ENCODE data around the gene JAGN1. TPM values are rescaled to one million over a fixed set of nuclear protein-coding genes. Genes with fewer than 3 reads are reported as not detected.

The JAGN1 gene
- total and polyA plus RNA-seq, 2 of the 8 experiments (the other 6 are each of a cell fraction or from before 2014, with no cell fraction given) = 26.9 to 51.6 TPM

DNA sequence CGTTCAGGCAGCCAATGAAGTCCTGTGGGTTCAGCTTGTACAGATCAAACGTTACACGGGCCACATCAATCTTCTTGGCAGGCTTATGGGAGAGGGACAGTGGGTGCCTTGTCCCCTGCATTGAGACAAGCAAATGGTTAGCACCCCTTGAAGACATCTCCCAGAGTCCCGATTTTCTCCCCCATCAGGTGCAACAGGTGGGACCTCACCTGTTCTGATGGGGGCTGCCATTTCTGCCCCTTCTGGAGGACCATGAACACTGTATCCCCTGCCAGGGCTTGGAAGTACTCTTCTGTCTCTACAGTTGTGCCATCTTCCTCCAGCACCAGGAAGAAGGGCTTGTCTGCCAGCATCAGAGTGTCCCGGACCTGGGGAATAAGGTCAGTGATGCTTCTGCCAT, 20.5 kb upstream of the JAGN1 start:
- FAIRE-seq = no peak
- H2AFZ ChIP-seq (ENCODE audit: low read length) = no peak overlapping the region
- ChIA-PET POLR2A (ENCODE audit: partially characterized antibody) (no interaction called here), CTCF (ENCODE audit: partially characterized antibody) (no interaction called here)
- H3K9ac ChIP-seq (replicated peaks in 1 of 4; ENCODE audit: extremely low read depth in 1 of 4, low read depth in 3 of 4, low read length in 3 of 4) = no peak overlapping the region
- no peak overlapping the region for H3K14ac ChIP-seq (ENCODE audit: insufficient read length)
- H3K9me3 ChIP-seq (ENCODE audit: insufficient read depth in 2 of 2, low read depth in 1 of 2, low read length in 1 of 2) = no peaks in the 10 kb centered on the region
- no peaks in the 10 kb centered on the region for H3K23me2 ChIP-seq (ENCODE audit: low read depth, low read length)
- no peak overlapping the region for H4K8ac ChIP-seq (ENCODE audit: extremely low read depth, insufficient read depth, low read length)
- no peak overlapping the region for H3K23ac ChIP-seq (ENCODE audit: insufficient read length)
- H4K20me1 ChIP-seq (replicated peaks in 1 of 2; ENCODE audit: control insufficient read depth in 1 of 2, insufficient read depth in 2 of 2, low read length in 2 of 2) = no peaks in the 10 kb centered on the region
- no peak overlapping the region for H3K27ac ChIP-seq (ENCODE audit: low read depth, low read length)
- H3K27me3 ChIP-seq (replicated peaks in 1 of 4; ENCODE audit: control insufficient read depth in 3 of 4, extremely low read depth in 1 of 4, insufficient read depth in 3 of 4, low read length in 3 of 4) = no peaks in the 10 kb centered on the region
- no peak overlapping the region for H2BK15ac ChIP-seq (ENCODE audit: low read length)
- no peak overlapping the region for H3K18ac ChIP-seq (ENCODE audit: extremely low read depth, low read length)
- 90% methylated on average over 5 of the region's 5 CpGs; no CpG with 5 or more reads in 1 of the 2 experiments for WGBS, 2 experiments (ENCODE audit: extremely low coverage in 1 of 2, insufficient coverage in 1 of 2, insufficient read length in 1 of 2, insufficient replicate concordance in 2 of 2, low coverage in 1 of 2, low lambda C conversion rate in 2 of 2, missing lambda C conversion rate in 1 of 2)
- no peak overlapping the region for H2AK5ac ChIP-seq (ENCODE audit: low read depth, low read length)
- H3K79me1 ChIP-seq (ENCODE audit: low read depth, low read length) = no peaks in the 10 kb centered on the region
- H2BK120ac ChIP-seq (replicated peaks; ENCODE audit: low read depth, low read length) = no peak overlapping the region
- H3K79me2 ChIP-seq (ENCODE audit: control insufficient read depth in 1 of 2, insufficient read depth in 2 of 2, low read length in 2 of 2) = no peaks in the 10 kb centered on the region
- no peak overlapping the region for H4K5ac ChIP-seq (ENCODE audit: insufficient read length, low read depth, low read length)
- H3K4me1 ChIP-seq (replicated peaks in 1 of 4; ENCODE audit: control insufficient read depth in 3 of 4, insufficient read depth in 4 of 4, low read length in 3 of 4) = no peaks in the 10 kb centered on the region
- H3K4ac ChIP-seq (replicated peaks; ENCODE audit: insufficient read length, low read depth, low read length) = no peak overlapping the region
- no peak for DNase-seq (ENCODE audit: low read depth in 1 of 2, low spot score in 2 of 2)
- H2BK5ac ChIP-seq (ENCODE audit: low read depth, low read length) = no peak overlapping the region
- TF ChIP-seq HDAC2 (IDR thresholded peaks at IDR 0.05; ENCODE audit: borderline replicate concordance in 1 of 2, low read depth in 2 of 2, low read length in 2 of 2) (no peak), CREB1 (IDR thresholded peaks at IDR 0.05) (no peak), RAD21 (IDR thresholded peaks at IDR 0.05 in 1 of 2, conservative IDR thresholded peaks at IDR 0.05 in 1 of 2; ENCODE audit: low read depth in 2 of 2, low read length in 2 of 2) (no peak), EZH2 (IDR thresholded peaks at IDR 0.05; ENCODE audit: low read depth, low read length, severe bottlenecking) (no peak), HDAC6 (IDR thresholded peaks at IDR 0.05; ENCODE audit: low read depth, low read length) (no peak)
- TF ChIP-seq, protein P1, sequence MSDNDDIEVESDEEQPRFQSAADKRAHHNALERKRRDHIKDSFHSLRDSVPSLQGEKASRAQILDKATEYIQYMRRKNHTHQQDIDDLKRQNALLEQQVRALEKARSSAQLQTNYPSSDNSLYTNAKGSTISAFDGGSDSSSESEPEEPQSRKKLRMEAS (IDR thresholded peaks at IDR 0.05) = no peak
- H2BK12ac ChIP-seq (ENCODE audit: low read depth, low read length) = no peak overlapping the region
- H3K4me2 ChIP-seq (ENCODE audit: insufficient read depth in 1 of 2, low read depth in 2 of 2, low read length in 2 of 2) = no peak overlapping the region
- no peak overlapping the region for H4K91ac ChIP-seq (replicated peaks; ENCODE audit: insufficient read length, low read length)
- no peak overlapping the region for H3K56ac ChIP-seq (replicated peaks; ENCODE audit: insufficient read length, low read depth, low read length)
- H3K36me3 ChIP-seq (ENCODE audit: control insufficient read depth in 2 of 4, insufficient read depth in 4 of 4, low read length in 3 of 4) = no peaks in the 10 kb centered on the region
- H3K4me3 ChIP-seq (ENCODE audit: extremely low read depth in 1 of 4, insufficient read depth in 2 of 4, low read depth in 3 of 4, low read length in 4 of 4) = no peak overlapping the region
- H2BK20ac ChIP-seq (ENCODE audit: low read length) = no peak overlapping the region
